GM12878 (cell line): ENCODE results near the gene PRPSAP1. TPM values are rescaled to one million over a fixed set of nuclear protein-coding genes. Genes with fewer than 3 reads are reported as not detected.

ENCODE experiments used
- ATAC-seq: fragments of 200-7000 bp; cut with Tn5 transposase; 3 replicates; pipeline ENCODE4 v1.9.1; 2020; ENCODE audit warnings: mild to moderate bottlenecking, moderate library complexity
- BruUV-seq: library from RNA; stranded (reverse); fragments of 400-500 nt; replicated peaks from 2 replicates; lab custom pipeline; 2021; lab: Mats Ljungman, UMichigan
- CTCF ChIA-PET: fragments of 300-600 bp; sonication (Branson Sonifier 250); formaldehyde crosslinking; extraction: SDS; loops from one replicate; lab custom pipeline; 2021; ENCODE audit warnings: inconsistent platforms; lab: Yijun Ruan, JAX
- POLR2A ChIA-PET: fragments of 350-600 bp; formaldehyde crosslinking; extraction: SDS; loops from one replicate; lab custom pipeline; 2021; ENCODE audit warnings: inconsistent platforms; lab: Charles Lee
- RAD21 ChIA-PET: fragments of 300-600 bp; sonication (Branson Sonifier 250); formaldehyde crosslinking; loops from one replicate; lab custom pipeline; 2023; ENCODE audit warnings: antibody characterized with exemption; ENCODE audit not compliant: unreplicated experiment; lab: Charles Lee
- SMC1A ChIA-PET: fragments of 300-600 bp; sonication (Branson Sonifier 250); formaldehyde crosslinking; loops from one replicate; lab custom pipeline; 2023; ENCODE audit not compliant: unreplicated experiment, uncharacterized antibody; lab: Charles Lee
- DNase-seq: peaks from one replicate; pipeline ENCODE4 v3.0.0-alpha.2; 2011; ENCODE audit warnings: low read depth, low spot score
- FAIRE-seq: peaks from 3 replicates; lab custom pipeline; 2011; peaks lifted over from hg19 to GRCh38; lab: Jason Lieb, UNC
- H2AFZ ChIP-seq: 2 replicates; pipeline ENCODE4 v1.6.0; 2011; ENCODE audit warnings: low read depth, low read length, control low read depth; ENCODE audit not compliant: control insufficient read depth
- H3K27ac ChIP-seq: 2 replicates; pipeline ENCODE4 v1.5.1; 2011; ENCODE audit warnings: control low read depth; ENCODE audit not compliant: control insufficient read depth, insufficient read depth
- H3K27me3 ChIP-seq, 2 experiments: replicated peaks in 1 of 2; 2 replicates each; pipeline versions ENCODE4 v1.6.0 to v1.6.1; 2011; ENCODE audit warnings: low read length in 1 of 2; ENCODE audit not compliant: control insufficient read depth in 2 of 2, insufficient read depth in 2 of 2
- H3K36me3 ChIP-seq, 2 experiments: 2 replicates each; pipeline ENCODE4 v1.5.1; 2011; ENCODE audit warnings: low read length in 1 of 2; ENCODE audit not compliant: control insufficient read depth in 2 of 2, insufficient read depth in 2 of 2
- H3K4me1 ChIP-seq: 2 replicates; pipeline ENCODE4 v1.6.1; 2011; ENCODE audit warnings: mild to moderate bottlenecking, low read length, moderate library complexity, mixed read lengths; ENCODE audit not compliant: control insufficient read depth, insufficient read depth
- H3K4me2 ChIP-seq: 2 replicates; pipeline ENCODE4 v1.6.0; 2011; ENCODE audit warnings: control low read depth; ENCODE audit not compliant: control insufficient read depth, insufficient read depth
- H3K4me3 ChIP-seq: fragments of 200-600 bp; sonication (generic); 2 replicates; pipeline ENCODE4 v1.5.1; 2016
- H3K79me2 ChIP-seq: 2 replicates; pipeline ENCODE4 v1.6.0; 2011; ENCODE audit warnings: low read length; ENCODE audit not compliant: control insufficient read depth, insufficient read depth
- H3K9ac ChIP-seq: 2 replicates; pipeline ENCODE4 v1.8.0; 2011; ENCODE audit warnings: low read length, control low read depth, mixed read lengths; ENCODE audit not compliant: control insufficient read depth, insufficient read depth
- H3K9me3 ChIP-seq: replicated peaks from 3 replicates; pipeline ENCODE4 v1.5.1; 2011; ENCODE audit warnings: mild to moderate bottlenecking, low read length; ENCODE audit not compliant: control insufficient read depth, insufficient read depth
- H4K20me1 ChIP-seq: 2 replicates; pipeline ENCODE4 v1.6.0; 2011; ENCODE audit not compliant: control insufficient read depth, insufficient read depth
- MEF2A ChIP-seq: IDR thresholded peaks from 2 replicates; pipeline ENCODE4 v1.6.1; 2011; ENCODE audit warnings: low read depth, mild to moderate bottlenecking, low read length, moderate library complexity; ENCODE audit not compliant: insufficient read depth
- SREBF2 ChIP-seq: IDR thresholded peaks from 2 replicates; pipeline ENCODE4 v1.6.1; 2012; ENCODE audit warnings: mild to moderate bottlenecking, low read length
- ZNF24 ChIP-seq: fragments of 450-650 bp; IDR thresholded peaks from 2 replicates; pipeline ENCODE4 v1.6.1; 2017; ENCODE audit warnings: antibody characterized with exemption, mild to moderate bottlenecking
- WGBS: methylation state at CpG from one replicate; pipeline ENCODE4 v1.1.6; 2016; ENCODE audit warnings: low lambda C conversion rate; ENCODE audit not compliant: insufficient replicate concordance, insufficient coverage; ENCODE audit errors: missing lambda C conversion rate; 5-methylcytosine and 5-hydroxymethylcytosine counted together
- in situ Hi-C: fragments of 300-500 bp; cut with MboI; formaldehyde crosslinking; loops from 9 replicates; pipeline ENCODE4 v1.14.3; 2018; ENCODE audit warnings: mixed read lengths
- intact Hi-C: fragments of 100-400 bp; cut with micrococcal nuclease; formaldehyde crosslinking; loops from one replicate; pipeline ENCODE4 v1.14.2; 2022; ENCODE audit not compliant: unreplicated experiment
- polyA plus RNA-seq, 11 experiments: library from polyadenylated mRNA; depleted of rRNA in 4 of 11; unstranded in 6 of 11; stranded (reverse) in 5 of 11; fragments of >200 nt; fragmentation: Nextera tagmentation in 4 of 11; fragmentation: Illumina TruSeq in 1 of 11; extraction: Ambion mirVana in 4 of 11; extraction: Trizol in 1 of 11; gene quantifications; 1 replicate in 1 of 11; 2 replicates in 10 of 11; pipeline versions ENCODE4 v1.2.1 to v1.2.3, GENCODE V29; 2011 to 2016; ENCODE audit warnings: inconsistent platforms in 2 of 11, missing spikeins in 2 of 11, low read depth in 1 of 11
- total RNA-seq, 4 experiments: library from RNA; depleted of rRNA in 3 of 4; stranded (reverse); fragments of >200 nt in 3 of 4; fragmentation: Illumina TruSeq in 1 of 4; extraction: Trizol in 1 of 4; gene quantifications; 2 replicates each; pipeline versions ENCODE4 v1.2.1 to v1.2.3, GENCODE V29; 2013 to 2021
- TF ChIP-seq, protein P1 (sequence below): fragments of 450-650 bp; IDR thresholded peaks from 2 replicates; pipeline ENCODE4 v1.6.1; 2017; ENCODE audit warnings: mild to moderate bottlenecking, moderate library complexity
- TF ChIP-seq, protein P2 (sequence below): IDR thresholded peaks from 2 replicates; pipeline ENCODE4 v1.6.1; 2012; ENCODE audit warnings: low read depth, low read length, improper control_type of control experiment

Gene PRPSAP1
- total and polyA plus RNA-seq, 10 of the 15 experiments (the other 5 are each of a cell fraction or from before 2014, with no cell fraction given), result 15.8 to 84.2 (median 44.2) TPM

GRCh38 chr17:76335716-76336381 lies 17.9 kb downstream of the PRPSAP1 start (continued):
- TF ChIP-seq, protein P1, sequence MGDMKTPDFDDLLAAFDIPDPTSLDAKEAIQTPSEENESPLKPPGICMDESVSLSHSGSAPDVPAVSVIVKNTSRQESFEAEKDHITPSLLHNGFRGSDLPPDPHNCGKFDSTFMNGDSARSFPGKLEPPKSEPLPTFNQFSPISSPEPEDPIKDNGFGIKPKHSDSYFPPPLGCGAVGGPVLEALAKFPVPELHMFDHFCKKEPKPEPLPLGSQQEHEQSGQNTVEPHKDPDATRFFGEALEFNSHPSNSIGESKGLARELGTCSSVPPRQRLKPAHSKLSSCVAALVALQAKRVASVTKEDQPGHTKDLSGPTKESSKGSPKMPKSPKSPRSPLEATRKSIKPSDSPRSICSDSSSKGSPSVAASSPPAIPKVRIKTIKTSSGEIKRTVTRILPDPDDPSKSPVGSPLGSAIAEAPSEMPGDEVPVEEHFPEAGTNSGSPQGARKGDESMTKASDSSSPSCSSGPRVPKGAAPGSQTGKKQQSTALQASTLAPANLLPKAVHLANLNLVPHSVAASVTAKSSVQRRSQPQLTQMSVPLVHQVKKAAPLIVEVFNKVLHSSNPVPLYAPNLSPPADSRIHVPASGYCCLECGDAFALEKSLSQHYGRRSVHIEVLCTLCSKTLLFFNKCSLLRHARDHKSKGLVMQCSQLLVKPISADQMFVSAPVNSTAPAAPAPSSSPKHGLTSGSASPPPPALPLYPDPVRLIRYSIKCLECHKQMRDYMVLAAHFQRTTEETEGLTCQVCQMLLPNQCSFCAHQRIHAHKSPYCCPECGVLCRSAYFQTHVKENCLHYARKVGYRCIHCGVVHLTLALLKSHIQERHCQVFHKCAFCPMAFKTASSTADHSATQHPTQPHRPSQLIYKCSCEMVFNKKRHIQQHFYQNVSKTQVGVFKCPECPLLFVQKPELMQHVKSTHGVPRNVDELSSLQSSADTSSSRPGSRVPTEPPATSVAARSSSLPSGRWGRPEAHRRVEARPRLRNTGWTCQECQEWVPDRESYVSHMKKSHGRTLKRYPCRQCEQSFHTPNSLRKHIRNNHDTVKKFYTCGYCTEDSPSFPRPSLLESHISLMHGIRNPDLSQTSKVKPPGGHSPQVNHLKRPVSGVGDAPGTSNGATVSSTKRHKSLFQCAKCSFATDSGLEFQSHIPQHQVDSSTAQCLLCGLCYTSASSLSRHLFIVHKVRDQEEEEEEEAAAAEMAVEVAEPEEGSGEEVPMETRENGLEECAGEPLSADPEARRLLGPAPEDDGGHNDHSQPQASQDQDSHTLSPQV, result no peak
- TF ChIP-seq SREBF2, result no peak
- TF ChIP-seq MEF2A, result no peak

GRCh38 chr17:76333673-76334505 lies 19.8 kb downstream of the PRPSAP1 start:
- peak; percentile 82 for TF ChIP-seq ZNF24
- TF ChIP-seq, protein P2, sequence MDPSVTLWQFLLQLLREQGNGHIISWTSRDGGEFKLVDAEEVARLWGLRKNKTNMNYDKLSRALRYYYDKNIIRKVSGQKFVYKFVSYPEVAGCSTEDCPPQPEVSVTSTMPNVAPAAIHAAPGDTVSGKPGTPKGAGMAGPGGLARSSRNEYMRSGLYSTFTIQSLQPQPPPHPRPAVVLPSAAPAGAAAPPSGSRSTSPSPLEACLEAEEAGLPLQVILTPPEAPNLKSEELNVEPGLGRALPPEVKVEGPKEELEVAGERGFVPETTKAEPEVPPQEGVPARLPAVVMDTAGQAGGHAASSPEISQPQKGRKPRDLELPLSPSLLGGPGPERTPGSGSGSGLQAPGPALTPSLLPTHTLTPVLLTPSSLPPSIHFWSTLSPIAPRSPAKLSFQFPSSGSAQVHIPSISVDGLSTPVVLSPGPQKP, result no peak
- no peaks in the 10 kb centered on the region for H4K20me1 ChIP-seq
- WGBS, result 91% methylated on average over 11 of the region's 11 CpGs
- H3K4me2 ChIP-seq, result no peak overlapping the region
- DNase-seq (no peak), FAIRE-seq (no peak), ATAC-seq (no peak)
- ChIA-PET POLR2A (interaction anchor here (0.7 kb wide), 1 partner anchor 12 kb away, joined by 3 read pairs; no protein-coding TSS in a partner anchor), SMC1A (no interaction called here), CTCF (interaction anchor here (0.6 to 1.4 kb wide), 4 partner anchors 18 to 74 kb away, joined by 3 to 4 read pairs (median 4); no protein-coding TSS in a partner anchor), RAD21 (no interaction called here)
- no peak overlapping the region for H3K9ac ChIP-seq
- no peaks in the 10 kb centered on the region for H3K79me2 ChIP-seq
- H3K9me3 ChIP-seq, result no peaks in the 10 kb centered on the region
- H3K27ac ChIP-seq, result no peak overlapping the region
- H3K4me1 ChIP-seq, result no peaks in the 10 kb centered on the region
- no peak overlapping the region for H3K4me3 ChIP-seq
- no peak overlapping the region for H2AFZ ChIP-seq
- H3K27me3 ChIP-seq, result no peaks in the 10 kb centered on the region
- intact Hi-C loops (no loop called here), in situ Hi-C loops (no loop called here)
- BruUV-seq, result no TSS peak
- peaks cover 2 to 4% of the 10 kb centered on the region in 2 experiments for H3K36me3 ChIP-seq
